ENCODE measurements around the gene NOTCH1.

DNA sequence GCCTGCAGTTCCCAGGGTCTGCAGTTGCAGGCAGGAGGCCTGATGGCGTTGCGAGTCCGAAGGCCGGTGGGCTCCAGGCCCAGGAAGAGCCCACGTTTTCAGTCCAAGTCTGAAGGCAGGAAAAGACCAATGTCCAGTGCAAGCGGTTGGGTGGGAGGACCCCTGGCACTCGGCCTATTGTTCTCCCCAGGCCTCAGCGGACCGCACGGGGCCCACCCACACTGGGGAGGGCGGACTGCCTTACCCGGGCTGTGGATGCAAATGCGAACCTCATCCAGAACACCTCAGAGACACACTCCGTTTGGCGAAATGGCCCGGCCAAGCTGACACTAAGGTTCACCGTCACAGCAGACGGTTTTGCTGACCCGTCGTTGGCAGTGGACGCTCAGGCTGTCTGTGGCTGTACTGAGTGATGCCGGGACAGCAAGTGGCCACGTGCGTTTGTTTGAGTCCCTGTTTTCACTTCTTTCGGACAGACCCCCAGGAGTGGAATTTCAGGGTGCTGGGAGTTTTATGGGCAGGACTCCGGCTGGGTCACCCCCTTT, 52.8 kb downstream of the NOTCH1 start:
- TF ChIP-seq, protein P1, sequence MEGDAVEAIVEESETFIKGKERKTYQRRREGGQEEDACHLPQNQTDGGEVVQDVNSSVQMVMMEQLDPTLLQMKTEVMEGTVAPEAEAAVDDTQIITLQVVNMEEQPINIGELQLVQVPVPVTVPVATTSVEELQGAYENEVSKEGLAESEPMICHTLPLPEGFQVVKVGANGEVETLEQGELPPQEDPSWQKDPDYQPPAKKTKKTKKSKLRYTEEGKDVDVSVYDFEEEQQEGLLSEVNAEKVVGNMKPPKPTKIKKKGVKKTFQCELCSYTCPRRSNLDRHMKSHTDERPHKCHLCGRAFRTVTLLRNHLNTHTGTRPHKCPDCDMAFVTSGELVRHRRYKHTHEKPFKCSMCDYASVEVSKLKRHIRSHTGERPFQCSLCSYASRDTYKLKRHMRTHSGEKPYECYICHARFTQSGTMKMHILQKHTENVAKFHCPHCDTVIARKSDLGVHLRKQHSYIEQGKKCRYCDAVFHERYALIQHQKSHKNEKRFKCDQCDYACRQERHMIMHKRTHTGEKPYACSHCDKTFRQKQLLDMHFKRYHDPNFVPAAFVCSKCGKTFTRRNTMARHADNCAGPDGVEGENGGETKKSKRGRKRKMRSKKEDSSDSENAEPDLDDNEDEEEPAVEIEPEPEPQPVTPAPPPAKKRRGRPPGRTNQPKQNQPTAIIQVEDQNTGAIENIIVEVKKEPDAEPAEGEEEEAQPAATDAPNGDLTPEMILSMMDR (IDR thresholded peaks at IDR 0.05; ENCODE audit: insufficient read depth, low read depth, low read length) = no peak
- no peak for TF ChIP-seq EZH2 (IDR thresholded peaks at IDR 0.05; ENCODE audit: insufficient read depth, low read length)
